IMR-90 (cell line): ENCODE data around the gene PHF5A. TPM values are rescaled to one million over a fixed set of nuclear protein-coding genes. Genes with fewer than 3 reads are reported as not detected.

ENCODE experiments used
- polyA plus RNA-seq, 3 experiments: library from polyadenylated mRNA; depleted of rRNA; stranded (reverse); fragments of >200 nt; gene quantifications; 2 replicates each; pipeline ENCODE4 v1.2.3, GENCODE V29; 2012; ENCODE audit warnings: low replicate concordance in 1 of 3
- total RNA-seq: library from RNA; depleted of rRNA; stranded (reverse); fragments of >200 nt; gene quantifications from 2 replicates; pipeline ENCODE4 v1.2.3, GENCODE V29; 2012; rRNA removed

PHF5A gene
- total and polyA plus RNA-seq, 2 of the 4 experiments (the other 2 are of a cell fraction), result 50.9 to 54.9 TPM

Other genes starting within 250 kb of the PHF5A start
- 0.18 and 0.28 TPM in 2 replicates for gene CHADL, start 227.8 kb downstream of the PHF5A start, total RNA-seq
- 0.44 and 0.53 TPM in 2 replicates for gene CHADL, start 227.8 kb downstream of the PHF5A start, polyA plus RNA-seq (2012; rRNA removed)
- 71.2 and 74.4 TPM in 2 replicates for gene RANGAP1, start 182.5 kb downstream of the PHF5A start, total RNA-seq
- gene RANGAP1, start 182.5 kb downstream of the PHF5A start, polyA plus RNA-seq (2012; rRNA removed), result 148 and 165 TPM in 2 replicates
- 35.6 and 37.6 TPM in 2 replicates for gene ZC3H7B, start 167.2 kb downstream of the PHF5A start, total RNA-seq
- gene ZC3H7B, start 167.2 kb downstream of the PHF5A start, polyA plus RNA-seq (2012; rRNA removed), result 72.3 and 81.6 TPM in 2 replicates
- gene TEF, start 86.8 kb downstream of the PHF5A start, total RNA-seq, result 5.6 and 6.1 TPM in 2 replicates
- gene TEF, start 86.8 kb downstream of the PHF5A start, polyA plus RNA-seq (2012; rRNA removed), result 11.6 and 14.4 TPM in 2 replicates
- gene TOB2, start 21.9 kb downstream of the PHF5A start, total RNA-seq, result 16.9 and 17.4 TPM in 2 replicates
- gene TOB2, start 21.9 kb downstream of the PHF5A start, polyA plus RNA-seq (2012; rRNA removed), result 23.3 and 24.2 TPM in 2 replicates
- 65.3 and 71.3 TPM in 2 replicates for gene ACO2, start 425 bp upstream of the PHF5A start, total RNA-seq
- gene ACO2, start 425 bp upstream of the PHF5A start, polyA plus RNA-seq (2012; rRNA removed), result 69.5 and 72.9 TPM in 2 replicates
- 37.8 and 39.7 TPM in 2 replicates for gene POLR3H, start 75.8 kb upstream of the PHF5A start, total RNA-seq
- 62.1 and 67.8 TPM in 2 replicates for gene POLR3H, start 75.8 kb upstream of the PHF5A start, polyA plus RNA-seq (2012; rRNA removed)
- gene CSDC2, start 92.3 kb upstream of the PHF5A start, total RNA-seq, result 2.5 and 2.8 TPM in 2 replicates
- 23.1 and 26.3 TPM in 2 replicates for gene CSDC2, start 92.3 kb upstream of the PHF5A start, polyA plus RNA-seq (2012; rRNA removed)
- 22.2 and 22.8 TPM in 2 replicates for gene PMM1, start 121.1 kb upstream of the PHF5A start, total RNA-seq
- gene PMM1, start 121.1 kb upstream of the PHF5A start, polyA plus RNA-seq (2012; rRNA removed), result 92.8 and 103 TPM in 2 replicates
- 14.4 and 14.5 TPM in 2 replicates for gene DESI1, start 152.4 kb upstream of the PHF5A start, total RNA-seq
- gene DESI1, start 152.4 kb upstream of the PHF5A start, polyA plus RNA-seq (2012; rRNA removed), result 23.6 and 24.9 TPM in 2 replicates
- gene XRCC6, start 152.6 kb upstream of the PHF5A start, total RNA-seq, result 392 and 401 TPM in 2 replicates
- gene XRCC6, start 152.6 kb upstream of the PHF5A start, polyA plus RNA-seq (2012; rRNA removed), result 173 and 202 TPM in 2 replicates
- gene SNU13, start 220.2 kb upstream of the PHF5A start, total RNA-seq, result 109 and 122 TPM in 2 replicates
- 185 and 235 TPM in 2 replicates for gene SNU13, start 220.2 kb upstream of the PHF5A start, polyA plus RNA-seq (2012; rRNA removed)
- 0.90 and 1.1 TPM in 2 replicates for gene MEI1, start 230.8 kb upstream of the PHF5A start, total RNA-seq
- 2.1 and 2.6 TPM in 2 replicates for gene MEI1, start 230.8 kb upstream of the PHF5A start, polyA plus RNA-seq (2012; rRNA removed)